Panc1 (cell line): Measurements from ENCODE around the gene CDC5L.

Experiments used
- CTCF ChIP-seq: fragments of 450-650 bp; IDR thresholded peaks from 2 replicates; pipeline ENCODE4 v1.5.1; 2017; ENCODE audit warnings: mild to moderate bottlenecking
- POLR2AphosphoS5 ChIP-seq: IDR thresholded peaks from 2 replicates; pipeline ENCODE4 v1.6.1; 2012; ENCODE audit warnings: mild to moderate bottlenecking, low read depth, low read length, moderate library complexity
- TCF7L2 ChIP-seq: IDR thresholded peaks from 2 replicates; pipeline ENCODE4 v1.6.1; 2011; ENCODE audit warnings: mild to moderate bottlenecking, low read depth, low read length, inconsistent platforms

DNA sequence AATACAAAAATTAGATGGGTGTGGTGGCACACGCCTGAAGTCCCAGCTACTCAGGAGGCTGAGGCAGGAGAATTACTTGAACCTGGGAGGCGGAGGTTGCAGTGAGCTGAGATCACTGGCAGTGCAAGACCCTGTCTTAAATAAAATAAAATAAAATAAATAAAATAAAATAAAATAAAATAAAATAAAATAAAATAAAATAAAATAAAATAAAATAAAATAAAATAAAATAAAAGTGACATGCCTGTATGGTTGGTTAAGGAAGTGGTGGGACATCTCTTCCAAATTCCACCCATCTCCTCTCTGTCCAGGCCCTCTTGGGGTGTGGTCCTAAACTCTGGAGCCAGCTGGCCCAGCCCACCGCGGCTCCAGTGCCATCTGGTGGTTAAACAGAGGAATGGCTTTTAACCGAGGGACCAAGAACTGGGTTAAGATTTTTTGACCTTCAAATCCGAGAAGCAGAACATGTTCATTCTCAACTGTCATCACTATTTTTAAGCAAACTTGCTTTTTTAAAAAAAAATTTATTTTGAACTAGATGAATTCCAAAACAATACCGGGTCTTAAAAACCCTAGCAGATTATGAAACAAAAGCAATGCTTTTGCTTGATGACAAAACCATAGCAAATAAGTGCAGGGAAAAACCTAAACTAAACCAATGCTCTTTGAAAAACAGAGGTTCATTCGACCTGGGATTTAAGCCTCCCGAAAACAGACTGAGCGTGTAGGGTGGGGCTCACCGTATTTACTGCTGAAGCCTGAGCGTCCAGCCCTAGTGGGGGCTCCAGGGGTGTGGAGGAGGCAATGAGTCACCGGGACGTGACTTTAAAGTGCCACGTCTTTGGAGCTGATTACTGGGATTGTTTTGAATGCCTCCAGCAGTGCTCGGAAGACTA, 68.8 kb downstream of the CDC5L start:
- TF ChIP-seq TCF7L2 (no peak), CTCF (peak; percentile 93), POLR2AphosphoS5 (no peak)
